CD14-positive monocyte (primary cell): Measurements from ENCODE around the gene CST3. TPM values are rescaled to one million over a fixed set of nuclear protein-coding genes. Genes with fewer than 3 reads are reported as not detected.
A peak's percentile ranks its signal among the peaks of the same experiment; 100 is the strongest.

Source experiments
- DNase-seq, 3 donors: peaks; one replicate each; pipeline ENCODE4 v3.0.0-alpha.2; 2011 to 2022
- H2AFZ ChIP-seq: 2 replicates; pipeline ENCODE4 v1.6.0; 2012; ENCODE audit warnings: mild to moderate bottlenecking, low read depth, low read length, inconsistent platforms; ENCODE audit not compliant: insufficient read depth, poor library complexity, severe bottlenecking
- H3K27ac ChIP-seq, 2 donors: 1 replicate in 1 of 2; 2 replicates in 1 of 2; pipeline ENCODE4 v1.5.1; 2012 to 2013; ENCODE audit warnings: low read length in 2 of 2, control low read depth in 1 of 2, inconsistent platforms in 1 of 2, low read depth in 1 of 2, mild to moderate bottlenecking in 1 of 2
- H3K27me3 ChIP-seq, 2 donors: one replicate each; pipeline versions ENCODE4 v1.6.0 to v1.6.1; 2011 to 2013; ENCODE audit warnings: low read length in 2 of 2; ENCODE audit not compliant: control insufficient read depth in 2 of 2, insufficient read depth in 2 of 2
- H3K36me3 ChIP-seq, 2 donors: replicated peaks in 1 of 2; 1 replicate in 1 of 2; 2 replicates in 1 of 2; pipeline versions ENCODE4 v1.5.1 to v1.6.1; 2012 to 2013; ENCODE audit warnings: low read length in 2 of 2, control low read depth in 1 of 2, inconsistent platforms in 1 of 2, mild to moderate bottlenecking in 1 of 2; ENCODE audit not compliant: insufficient read depth in 2 of 2, control insufficient read depth in 1 of 2
- H3K4me1 ChIP-seq, 2 donors: 1 replicate in 1 of 2; 2 replicates in 1 of 2; pipeline versions ENCODE4 v1.5.1 to v1.6.1; 2012 to 2013; ENCODE audit warnings: low read length in 2 of 2, control low read depth in 1 of 2, inconsistent platforms in 1 of 2, mild to moderate bottlenecking in 1 of 2, moderate library complexity in 1 of 2; ENCODE audit not compliant: insufficient read depth in 2 of 2, control insufficient read depth in 1 of 2
- H3K4me2 ChIP-seq: replicated peaks from 2 replicates; pipeline ENCODE3; 2012; ENCODE audit warnings: low read length, moderate library complexity, mild to moderate bottlenecking; ENCODE audit not compliant: poor library complexity, severe bottlenecking; ENCODE audit errors: extremely low read depth
- H3K4me3 ChIP-seq, 3 experiments: fragments of 200-600 bp in 1 of 3; sonication (generic) in 1 of 3; replicated peaks in 1 of 3; 1 replicate in 2 of 3; 2 replicates in 1 of 3; pipeline ENCODE4 v1.5.1; 2011 to 2013; ENCODE audit warnings: low read length in 3 of 3, mild to moderate bottlenecking in 3 of 3, control low read depth in 2 of 3, low read depth in 2 of 3, inconsistent platforms in 1 of 3, moderate library complexity in 1 of 3
- H3K79me2 ChIP-seq: 2 replicates; pipeline ENCODE4 v1.6.0; 2012; ENCODE audit warnings: mild to moderate bottlenecking, control low read depth, inconsistent platforms, low read length, moderate library complexity; ENCODE audit not compliant: insufficient read depth
- H3K9ac ChIP-seq: 2 replicates; pipeline ENCODE4 v1.6.0; 2017; ENCODE audit warnings: low read length, mild to moderate bottlenecking; ENCODE audit not compliant: insufficient read depth, poor library complexity, severe bottlenecking
- H3K9me3 ChIP-seq, 2 donors: replicated peaks in 1 of 2; 1 replicate in 1 of 2; 2 replicates in 1 of 2; pipeline versions ENCODE4 v1.5.1 to v1.6.1; 2012 to 2013; ENCODE audit warnings: low read length in 2 of 2, control low read depth in 1 of 2; ENCODE audit not compliant: control insufficient read depth in 1 of 2, insufficient read depth in 1 of 2
- H4K20me1 ChIP-seq: 2 replicates; pipeline ENCODE4 v1.6.0; 2012; ENCODE audit warnings: mild to moderate bottlenecking, low read length, control low read depth, moderate library complexity; ENCODE audit not compliant: insufficient read depth
- H3K27ac Mint-ChIP-seq, 7 donors: one replicate each; pipeline ENCODE4 v1.8.0; 2020; ENCODE audit warnings: mild to moderate bottlenecking in 7 of 7, mixed read lengths in 7 of 7, moderate library complexity in 6 of 7, inconsistent platforms in 2 of 7
- H3K27me3 Mint-ChIP-seq, 3 donors: one replicate each; pipeline ENCODE4 v1.8.0; 2021 to 2022; ENCODE audit warnings: low read depth in 3 of 3, mild to moderate bottlenecking in 3 of 3, mixed read lengths in 3 of 3, moderate library complexity in 3 of 3, inconsistent platforms in 1 of 3
- H3K36me3 Mint-ChIP-seq, 2 donors: one replicate each; pipeline ENCODE4 v1.8.0; 2020; ENCODE audit warnings: mixed read lengths in 2 of 2, inconsistent platforms in 1 of 2, mild to moderate bottlenecking in 1 of 2
- H3K4me1 Mint-ChIP-seq: one replicate; pipeline ENCODE4 v1.8.0; 2020; ENCODE audit warnings: mild to moderate bottlenecking, mixed read lengths
- H3K4me3 Mint-ChIP-seq, 2 donors: one replicate each; pipeline ENCODE4 v1.8.0; 2020; ENCODE audit warnings: mild to moderate bottlenecking in 2 of 2, mixed read lengths in 2 of 2, moderate library complexity in 1 of 2
- H3K9me3 Mint-ChIP-seq, 7 donors: one replicate each; pipeline ENCODE4 v1.8.0; 2020 to 2022; ENCODE audit warnings: mixed read lengths in 7 of 7, mild to moderate bottlenecking in 6 of 7, moderate library complexity in 6 of 7, inconsistent platforms in 2 of 7
- WGBS: methylation state at CpG from one replicate; pipeline ENCODE4 v1.1.5; 2013; ENCODE audit warnings: missing lambda C conversion rate; ENCODE audit not compliant: insufficient coverage; 5-methylcytosine and 5-hydroxymethylcytosine counted together
- intact Hi-C, 2 donors: fragments of 100-400 bp; cut with micrococcal nuclease; formaldehyde crosslinking; loops; one replicate each; pipeline versions ENCODE4 v1.15.0 to v1.15.1; 2023
- polyA plus RNA-seq, 3 donors: library from polyadenylated mRNA; depleted of rRNA in 1 of 3; unstranded in 2 of 3; stranded (reverse) in 1 of 3; fragments of 300-500 nt in 2 of 3; fragments of >200 nt in 1 of 3; fragmentation: Illumina TruSeq in 2 of 3; gene quantifications; 1 replicate in 2 of 3; 2 replicates in 1 of 3; pipeline ENCODE4 v1.2.3, GENCODE V29; 2012 to 2021
- TF ChIP-seq, protein P1 (sequence below): fragments of 200-600 bp; IDR thresholded peaks from one replicate; pipeline ENCODE4 v1.8.0; 2022; ENCODE audit warnings: antibody characterized with exemption, mild to moderate bottlenecking

CST3 gene
- polyA plus RNA-seq, 3 donors: 1,459 to 3,222 (median 2,657) TPM

DNA sequence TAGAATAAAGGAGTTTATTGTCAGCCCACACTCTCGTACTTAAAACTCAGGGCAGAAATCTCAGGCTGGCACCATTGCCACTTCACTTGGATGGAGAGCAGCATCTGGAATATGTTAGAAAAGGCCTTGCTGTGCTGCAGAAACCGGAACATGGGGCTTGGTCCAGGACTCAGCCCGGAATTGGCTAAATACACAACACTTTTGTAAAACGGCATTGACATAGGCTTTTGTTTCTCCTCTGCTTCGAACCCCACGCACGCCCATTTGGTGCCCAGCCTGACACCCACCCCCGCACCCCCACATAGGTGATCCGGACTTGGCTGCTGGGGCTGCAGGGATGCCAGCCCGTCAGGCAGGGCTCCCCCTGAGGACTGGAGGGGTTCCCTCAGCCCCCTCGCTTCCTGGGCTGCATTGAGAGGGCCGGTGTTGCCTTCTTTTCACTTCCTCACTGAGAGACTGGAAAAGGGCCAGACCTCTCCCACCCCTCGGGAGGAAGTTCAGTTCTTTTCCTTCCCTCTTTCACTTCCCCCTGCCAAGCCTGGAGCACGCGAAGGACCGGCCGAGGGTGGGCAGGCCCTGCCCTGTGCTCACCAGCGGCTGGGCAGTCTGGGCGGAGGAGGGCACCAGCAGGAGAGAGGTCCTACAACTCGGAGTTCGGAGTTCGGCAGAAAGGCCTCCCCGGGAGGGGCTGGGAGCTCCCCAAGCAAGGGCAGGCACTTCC is 17.9 kb upstream of the CST3 start:
- Histone ChIP-seq H3K4me3 (peak overlapping the region; percentile 11 to 64 (median 22)), H2AFZ (peak overlapping the region; percentile 76), H3K27ac (peak overlapping the region; percentile 79 to 90), H3K4me2 (peak overlapping the region; percentile 73), H4K20me1 (no peaks in the 10 kb centered on the region), H3K4me1 (peaks cover 53 to 55% of the 10 kb centered on the region in 2 donors), H3K9ac (peak overlapping the region; percentile 42), H3K79me2 (no peaks in the 10 kb centered on the region), H3K9me3 (no peaks in the 10 kb centered on the region), H3K36me3 (no peaks in the 10 kb centered on the region), H3K27me3 (no peaks in the 10 kb centered on the region)
- H3K36me3 Mint-ChIP-seq: peaks cover 0 to 4% of the 10 kb centered on the region in 2 donors
- H3K27ac Mint-ChIP-seq: peak overlapping the region; percentile 92 to 96 (median 93)
- TF ChIP-seq, protein P1, sequence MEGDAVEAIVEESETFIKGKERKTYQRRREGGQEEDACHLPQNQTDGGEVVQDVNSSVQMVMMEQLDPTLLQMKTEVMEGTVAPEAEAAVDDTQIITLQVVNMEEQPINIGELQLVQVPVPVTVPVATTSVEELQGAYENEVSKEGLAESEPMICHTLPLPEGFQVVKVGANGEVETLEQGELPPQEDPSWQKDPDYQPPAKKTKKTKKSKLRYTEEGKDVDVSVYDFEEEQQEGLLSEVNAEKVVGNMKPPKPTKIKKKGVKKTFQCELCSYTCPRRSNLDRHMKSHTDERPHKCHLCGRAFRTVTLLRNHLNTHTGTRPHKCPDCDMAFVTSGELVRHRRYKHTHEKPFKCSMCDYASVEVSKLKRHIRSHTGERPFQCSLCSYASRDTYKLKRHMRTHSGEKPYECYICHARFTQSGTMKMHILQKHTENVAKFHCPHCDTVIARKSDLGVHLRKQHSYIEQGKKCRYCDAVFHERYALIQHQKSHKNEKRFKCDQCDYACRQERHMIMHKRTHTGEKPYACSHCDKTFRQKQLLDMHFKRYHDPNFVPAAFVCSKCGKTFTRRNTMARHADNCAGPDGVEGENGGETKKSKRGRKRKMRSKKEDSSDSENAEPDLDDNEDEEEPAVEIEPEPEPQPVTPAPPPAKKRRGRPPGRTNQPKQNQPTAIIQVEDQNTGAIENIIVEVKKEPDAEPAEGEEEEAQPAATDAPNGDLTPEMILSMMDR: no peak
- 3% methylated on average over 11 of the region's 23 CpGs for WGBS
- no peaks in the 10 kb centered on the region for H3K9me3 Mint-ChIP-seq
- DNase-seq: peak; percentile 85 to 93 (median 91)
- H3K27me3 Mint-ChIP-seq: peaks cover 0 to 4% (median 0%) of the 10 kb centered on the region in 3 donors
- H3K4me1 Mint-ChIP-seq: peaks cover 54% of the 10 kb centered on the region
- H3K4me3 Mint-ChIP-seq: peak overlapping the region; percentile 68 to 85
- intact Hi-C loops: no loop called here

DNA sequence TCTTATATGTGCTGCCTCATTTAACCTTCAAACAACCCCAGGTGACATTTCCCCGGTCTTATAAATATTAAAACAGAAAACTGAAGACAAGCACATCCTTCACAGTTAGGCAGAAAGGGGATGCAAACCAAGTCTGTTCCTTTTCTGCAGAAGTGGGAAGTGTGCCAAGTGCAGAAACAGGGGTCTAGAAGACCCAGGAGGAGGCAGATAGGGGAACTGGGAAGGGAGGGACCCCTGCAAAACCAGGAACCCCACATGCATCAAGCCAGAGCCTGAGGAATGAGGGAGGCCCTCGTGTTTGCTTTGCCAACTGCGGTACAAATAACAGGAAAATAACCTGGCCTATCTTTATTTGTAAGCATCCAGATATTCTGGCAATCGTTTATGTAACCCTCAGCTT is 17.0 kb upstream of the CST3 start:
- no peaks in the 10 kb centered on the region for H3K36me3 ChIP-seq
- Mint-ChIP-seq H3K4me3 (peak overlapping the region in 1 of 2 donors; percentile 85), H3K4me1 (peaks cover 60% of the 10 kb centered on the region), H3K9me3 (no peaks in the 10 kb centered on the region), H3K36me3 (peaks cover 0 to 4% of the 10 kb centered on the region in 2 donors), H3K27me3 (peaks cover 0 to 2% (median 0%) of the 10 kb centered on the region in 3 donors), H3K27ac (peak overlapping the region; percentile 92 to 96 (median 93))
- no peaks in the 10 kb centered on the region for H3K79me2 ChIP-seq
- peak overlapping the region; percentile 73 for H3K4me2 ChIP-seq
- H4K20me1 ChIP-seq: no peaks in the 10 kb centered on the region
- intact Hi-C loops: no loop called here
- peak overlapping the region in 1 of 2 donors; percentile 90 for H3K27ac ChIP-seq
- no peaks in the 10 kb centered on the region for H3K9me3 ChIP-seq
- WGBS: 0% methylated on average over 2 of the region's 4 CpGs
- peak in 2 of 3 donors; percentile 42 to 50 for DNase-seq
- no peaks in the 10 kb centered on the region for H3K27me3 ChIP-seq
- H3K9ac ChIP-seq: peak overlapping the region; percentile 42
- TF ChIP-seq, protein P1: no peak
- peaks cover 61 to 62% of the 10 kb centered on the region in 2 donors for H3K4me1 ChIP-seq
- peak overlapping the region in 1 of 3 experiments; percentile 64 for H3K4me3 ChIP-seq
- no peak overlapping the region for H2AFZ ChIP-seq
